GM21447 (cell line): Measurements from ENCODE around the gene TRIM51.
"Not testable (repeated sequence)": the region's sequence is repeated elsewhere in the genome, so short reads cannot be mapped to it uniquely, and the experiment has no call there.

ENCODE experiments used
- ATAC-seq: cut with Tn5 transposase; IDR thresholded peaks from one replicate; pipeline ENCODE4 v1.9.1; 2021; ENCODE audit not compliant: unreplicated experiment

TRIM51 gene, protein sequence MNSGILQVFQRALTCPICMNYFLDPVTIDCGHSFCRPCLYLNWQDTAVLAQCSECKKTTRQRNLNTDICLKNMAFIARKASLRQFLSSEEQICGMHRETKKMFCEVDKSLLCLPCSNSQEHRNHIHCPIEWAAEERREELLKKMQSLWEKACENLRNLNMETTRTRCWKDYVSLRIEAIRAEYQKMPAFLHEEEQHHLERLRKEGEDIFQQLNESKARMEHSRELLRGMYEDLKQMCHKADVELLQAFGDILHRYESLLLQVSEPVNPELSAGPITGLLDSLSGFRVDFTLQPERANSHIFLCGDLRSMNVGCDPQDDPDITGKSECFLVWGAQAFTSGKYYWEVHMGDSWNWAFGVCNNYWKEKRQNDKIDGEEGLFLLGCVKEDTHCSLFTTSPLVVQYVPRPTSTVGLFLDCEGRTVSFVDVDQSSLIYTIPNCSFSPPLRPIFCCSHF

DNA sequence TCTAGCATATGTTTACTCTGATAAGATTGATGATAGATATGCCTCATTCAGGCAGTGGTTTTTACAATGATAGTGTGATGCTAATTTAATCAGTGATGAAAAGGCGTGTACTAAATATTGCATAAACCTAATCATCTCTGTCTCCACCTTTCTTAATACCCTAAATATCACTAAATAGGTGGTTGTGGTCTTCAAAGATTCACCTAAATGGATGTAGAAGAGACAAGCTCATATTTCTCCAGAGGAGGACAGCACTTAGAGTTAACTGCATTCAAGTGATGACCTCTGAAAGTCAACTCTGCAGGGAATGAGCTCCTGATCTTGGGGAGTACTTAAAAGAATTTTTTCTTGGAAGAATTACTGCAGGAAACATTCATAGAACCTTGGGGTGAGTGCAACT lies at the start of gene TRIM51:
Gene TRIM51 (plus strand): TSS at position 301 of the 400 bp plus-strand sequence. CDS start 2,132 bp downstream, outside the sequence.
- ATAC-seq = not testable (repeated sequence)

DNA sequence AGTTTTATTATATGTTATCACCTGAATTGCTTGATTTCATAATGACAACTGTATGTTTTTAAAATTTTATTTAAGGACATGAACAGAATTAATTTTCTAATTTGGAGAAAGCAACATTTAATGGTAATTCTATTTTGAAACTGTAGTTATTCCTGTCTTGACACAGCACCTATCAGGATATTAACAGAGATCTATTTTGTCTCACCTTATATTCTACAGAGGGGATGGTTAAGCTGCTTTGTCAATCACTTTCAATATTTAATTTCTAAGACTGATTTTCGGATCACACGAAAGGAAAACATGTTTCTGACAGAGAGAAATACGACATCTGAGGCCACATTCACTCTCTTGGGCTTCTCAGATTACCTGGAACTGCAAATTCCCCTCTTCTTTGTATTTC lies 44.6 kb upstream of the TRIM51 start, which contains the start of gene OR5D16:
Gene OR5D16 (plus strand): TSS at position 301 of the 400 bp plus-strand sequence. CDS start 0 bp downstream, at position 301.
- ATAC-seq = no peak

DNA sequence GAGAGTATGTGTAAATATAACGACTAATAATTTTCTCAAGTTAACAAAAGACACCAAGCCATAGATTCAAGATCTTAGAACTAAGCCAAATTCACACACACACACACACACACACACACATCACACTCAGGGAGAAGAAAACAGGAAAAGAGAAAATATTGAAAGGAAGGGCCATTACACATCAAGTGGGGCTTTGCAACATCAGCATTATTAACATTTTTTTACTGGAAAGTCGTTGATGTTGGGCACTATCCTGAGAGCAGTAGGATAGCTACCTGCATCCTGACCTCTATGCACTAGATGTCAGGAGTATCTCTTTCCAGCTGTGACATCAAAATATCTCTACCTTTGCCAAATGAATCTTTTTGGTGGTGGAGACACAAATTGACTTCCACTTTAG lies 35.6 kb upstream of the TRIM51 start:
- ATAC-seq = no peak

DNA sequence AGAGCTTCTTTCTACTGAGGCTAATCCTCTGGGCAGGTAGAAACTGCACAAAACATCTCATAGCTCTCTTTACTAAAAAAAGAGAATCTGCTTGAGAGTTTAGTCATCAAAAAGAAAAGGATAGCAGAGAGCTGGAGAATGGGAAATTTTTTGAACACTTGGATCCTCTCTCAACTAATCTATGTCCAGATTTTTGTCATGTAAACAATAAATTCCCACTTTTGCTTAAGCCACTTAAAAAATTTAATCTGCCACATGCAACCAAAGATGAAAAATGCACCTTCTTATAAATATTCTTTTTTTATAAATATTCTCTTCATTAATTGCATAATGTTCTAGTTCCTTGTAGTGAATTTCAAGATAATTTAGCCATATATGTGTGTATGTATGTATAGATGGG lies 34.1 kb upstream of the TRIM51 start:
- no peak for ATAC-seq

DNA sequence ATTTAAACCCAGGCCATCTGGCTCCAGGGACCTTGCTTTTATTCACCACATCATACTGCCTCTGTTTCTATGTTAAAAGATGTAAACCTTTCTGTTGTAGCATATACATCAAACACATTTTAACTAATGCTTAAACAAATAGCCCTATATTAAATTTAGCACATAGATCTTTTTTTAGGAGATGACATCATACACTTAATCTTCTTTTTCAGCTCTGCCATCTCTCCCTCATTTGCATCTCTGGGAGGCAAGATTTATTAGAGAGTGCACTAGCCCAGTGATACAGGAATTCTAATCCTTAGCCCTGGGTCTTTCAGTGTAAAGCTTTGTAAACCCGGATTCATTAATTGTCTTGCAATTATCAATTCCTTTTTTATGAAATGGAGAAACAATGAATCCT lies 31.0 kb upstream of the TRIM51 start:
- no peak for ATAC-seq

DNA sequence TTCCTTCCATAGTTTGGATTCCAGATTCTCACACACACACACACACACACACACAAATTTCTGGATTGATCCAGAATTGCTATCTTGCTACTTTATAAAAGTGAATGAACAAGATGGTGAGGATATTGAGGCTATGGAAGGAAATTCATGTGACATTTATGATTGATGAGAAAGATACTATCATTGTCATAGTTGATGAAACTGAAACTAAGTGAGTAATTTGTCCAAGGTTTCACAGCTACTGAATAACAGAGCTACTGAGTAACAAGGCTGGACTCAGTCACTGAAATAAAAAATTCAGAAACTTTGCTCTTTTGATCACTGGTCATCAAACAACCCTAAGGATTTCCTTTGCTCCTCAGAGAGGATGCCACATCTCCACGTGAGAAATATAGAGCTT lies 28.4 kb upstream of the TRIM51 start:
- no peak for ATAC-seq

DNA sequence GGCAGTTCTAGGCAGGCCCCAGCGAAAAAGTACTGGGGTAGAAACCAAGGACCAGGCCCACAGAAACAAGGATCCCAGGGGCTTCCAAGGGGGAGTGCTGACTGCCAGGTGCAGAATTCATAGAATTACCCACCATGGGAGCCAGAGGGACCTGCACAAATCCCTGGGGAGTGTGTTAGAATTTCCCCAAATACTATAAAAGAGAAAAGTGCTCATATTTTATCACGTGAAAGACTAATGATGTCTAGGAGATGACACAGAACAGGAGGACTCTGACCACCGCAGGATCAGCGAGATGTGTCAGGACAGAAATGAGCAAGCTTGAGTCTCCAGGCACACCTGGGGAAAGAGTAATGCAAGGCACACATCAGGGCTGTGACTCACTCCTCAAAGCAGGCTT lies 15.7 kb upstream of the TRIM51 start:
- not testable (repeated sequence) for ATAC-seq

DNA sequence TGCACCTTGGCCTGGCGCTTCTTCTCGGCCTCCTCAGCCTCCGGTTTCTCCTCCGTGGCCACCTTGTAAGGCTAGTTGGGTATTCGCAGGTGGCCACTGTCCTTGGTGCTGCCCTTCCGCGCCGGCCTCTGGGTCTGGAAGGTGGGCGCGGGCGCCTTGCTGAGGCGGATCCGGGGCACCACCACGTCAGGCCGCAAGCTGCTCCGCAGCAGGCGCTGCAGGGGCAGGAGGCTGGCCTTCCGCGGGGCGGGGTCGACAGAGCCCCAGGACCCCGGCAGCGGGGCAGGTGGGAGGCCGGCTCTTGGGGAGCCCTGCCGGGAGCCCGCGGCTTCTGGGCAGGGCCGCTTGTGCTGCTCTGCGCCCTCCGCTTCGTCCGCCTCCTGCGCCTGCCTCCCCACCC lies 10.4 kb upstream of the TRIM51 start:
- not testable (repeated sequence) for ATAC-seq

DNA sequence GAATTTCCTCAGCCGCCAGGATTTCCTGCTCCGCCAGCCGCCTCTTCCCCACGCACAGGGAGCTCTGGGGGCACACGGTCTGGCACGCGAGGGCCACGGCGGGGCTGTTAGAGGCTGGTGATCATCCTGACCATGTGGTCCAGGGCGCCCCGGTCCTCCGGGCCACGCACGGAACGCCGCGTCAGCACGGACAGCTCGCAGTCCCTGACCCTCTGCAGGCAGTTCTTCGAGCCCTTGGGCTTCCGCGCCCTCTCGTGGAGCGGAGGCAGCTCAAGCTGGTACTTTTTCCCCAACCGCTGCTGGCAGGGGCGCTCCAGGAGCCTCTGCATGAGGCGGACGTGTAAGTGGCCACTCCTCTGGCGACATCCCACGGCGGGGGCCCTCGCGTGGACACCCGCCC lies 10.0 kb upstream of the TRIM51 start:
- ATAC-seq = not testable (repeated sequence)

DNA sequence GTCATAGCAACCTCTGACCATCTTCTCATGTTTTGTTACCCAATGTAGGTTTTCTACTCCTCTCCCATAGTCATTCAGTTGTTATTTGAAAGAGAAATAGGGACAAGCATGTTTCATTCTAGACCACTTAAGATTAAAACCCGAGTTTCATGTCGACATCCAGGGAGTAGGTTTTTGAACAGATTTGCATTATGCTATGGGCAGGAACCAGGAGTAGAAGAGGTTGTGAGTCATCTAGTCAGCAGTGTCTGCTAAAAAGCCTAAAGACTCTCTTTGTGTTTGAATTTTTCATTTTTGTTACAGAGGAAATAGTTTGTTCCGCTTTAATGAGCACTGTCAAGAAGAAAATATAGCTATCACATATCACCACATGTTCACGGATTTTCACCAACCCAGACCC lies 1.9 kb downstream of the TRIM51 start:
- ATAC-seq = not testable (repeated sequence)

DNA sequence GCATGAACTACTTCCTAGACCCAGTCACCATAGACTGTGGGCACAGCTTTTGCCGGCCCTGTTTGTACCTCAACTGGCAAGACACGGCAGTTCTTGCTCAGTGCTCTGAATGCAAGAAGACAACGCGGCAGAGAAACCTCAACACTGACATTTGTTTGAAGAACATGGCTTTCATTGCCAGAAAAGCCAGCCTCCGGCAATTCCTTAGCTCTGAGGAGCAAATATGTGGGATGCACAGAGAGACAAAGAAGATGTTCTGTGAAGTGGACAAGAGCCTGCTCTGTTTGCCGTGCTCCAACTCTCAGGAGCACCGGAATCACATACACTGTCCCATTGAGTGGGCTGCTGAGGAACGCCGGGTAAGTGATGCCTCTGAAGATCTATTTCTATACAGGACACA lies 2.4 kb downstream of the TRIM51 start:
- not testable (repeated sequence) for ATAC-seq

DNA sequence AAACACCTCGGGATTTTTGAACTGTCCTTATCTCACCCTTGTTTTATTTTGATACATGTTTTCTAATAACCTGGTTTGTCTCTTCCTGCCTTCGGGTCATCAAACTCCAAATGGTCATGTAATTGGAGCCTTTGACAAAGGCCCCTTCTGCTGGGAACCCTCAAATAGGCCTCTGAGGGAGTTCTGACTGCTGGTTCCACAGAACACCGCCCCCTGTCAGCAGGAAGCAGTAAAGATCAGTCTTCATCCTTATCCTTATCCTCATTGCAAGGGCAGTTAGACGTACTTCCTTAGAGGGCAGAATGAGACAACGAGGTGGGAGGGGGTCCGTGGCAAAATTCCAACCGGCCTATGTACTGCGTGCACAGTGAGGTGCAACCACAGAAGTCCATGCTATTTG lies 12.1 kb downstream of the TRIM51 start:
- ATAC-seq = no peak

DNA sequence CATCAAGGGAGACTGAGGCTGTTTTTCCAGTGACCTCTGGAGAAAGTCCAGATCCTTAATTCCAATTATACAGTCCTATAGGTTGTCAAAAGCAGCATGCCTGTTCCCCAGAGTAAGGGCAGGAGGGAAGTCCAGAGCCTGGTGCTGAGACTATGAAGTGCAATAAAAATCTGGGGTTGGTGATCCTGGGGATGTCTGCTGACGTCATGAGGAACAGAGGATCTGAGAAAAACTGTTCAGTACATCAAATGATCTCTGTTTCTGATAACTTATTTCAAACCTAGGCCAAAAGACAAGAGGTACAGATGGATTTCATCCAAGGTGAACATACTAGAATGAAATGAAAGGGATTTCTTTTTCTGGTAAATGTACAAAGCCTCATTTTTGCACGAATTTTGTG lies 19.2 kb downstream of the TRIM51 start:
- ATAC-seq = no peak

DNA sequence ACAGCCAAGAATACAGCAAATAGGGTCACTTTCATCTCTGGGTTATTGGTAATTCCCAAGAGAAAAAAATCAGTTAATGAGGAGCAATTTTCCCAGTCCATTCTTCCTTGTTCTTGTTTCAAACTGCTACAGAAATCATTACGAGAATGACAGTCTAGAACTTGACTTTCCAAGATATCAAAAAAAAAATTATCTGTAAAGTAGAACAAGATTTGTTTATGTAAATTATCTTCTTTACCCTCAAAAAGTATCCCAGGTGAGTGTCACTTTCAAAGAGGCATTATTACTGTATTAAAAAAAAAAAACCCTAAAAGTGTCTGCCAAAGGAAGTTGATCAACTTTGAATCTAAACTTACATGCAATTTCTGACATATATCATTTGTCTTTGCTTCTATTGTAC lies 31.4 kb downstream of the TRIM51 start, which contains the start of gene OR5W2:
Gene OR5W2 (minus strand): TSS at position 101 of the 400 bp plus-strand sequence. CDS start 0 bp downstream, at position 101.
- no peak for ATAC-seq

DNA sequence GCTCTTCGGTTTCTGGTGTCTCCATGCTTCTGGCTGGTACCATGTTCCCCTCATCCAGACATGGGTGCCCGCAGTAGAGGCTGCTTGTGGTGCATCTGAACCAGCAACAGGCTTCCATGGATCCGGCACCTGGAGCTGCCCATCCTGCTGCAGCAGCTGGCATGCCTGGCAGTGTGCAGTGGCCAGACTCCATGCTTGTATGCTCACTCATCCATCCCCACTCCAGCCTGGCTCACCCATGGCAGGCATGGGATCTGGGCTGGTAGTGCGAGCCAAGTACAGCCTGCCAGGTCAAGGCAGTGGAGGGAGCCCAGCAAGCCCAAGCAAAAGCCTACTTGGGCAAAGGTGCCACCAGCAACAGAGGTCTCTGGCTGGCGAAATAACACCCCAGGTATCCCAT lies 37.4 kb downstream of the TRIM51 start:
- ATAC-seq = no peak

DNA sequence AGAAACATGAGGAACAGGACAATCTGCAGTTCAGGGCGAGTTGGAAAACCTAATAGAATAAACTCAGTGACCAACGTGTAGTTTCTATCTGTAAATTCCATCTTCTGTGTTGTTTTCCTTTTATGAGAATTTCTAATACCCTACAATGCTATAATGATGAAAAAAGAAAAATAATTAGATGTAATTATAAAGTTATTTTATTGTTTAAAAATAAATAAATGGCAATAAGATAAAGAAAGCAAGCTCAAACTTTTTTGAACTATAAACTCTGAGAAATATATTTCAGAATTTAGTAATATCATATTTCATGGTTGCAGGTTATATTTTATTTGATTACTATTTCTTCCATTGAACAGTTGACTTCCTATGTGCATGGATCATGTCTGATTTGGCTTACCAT lies 53.2 kb downstream of the TRIM51 start, which contains the start of gene OR5I1:
Gene OR5I1 (minus strand): TSS at position 101 of the 400 bp plus-strand sequence. CDS start 0 bp downstream, at position 101.
- no peak for ATAC-seq
